GM23338 (cell line): Measurements from ENCODE around the gene TAGLN2. TPM values are rescaled to one million over a fixed set of nuclear protein-coding genes. Genes with fewer than 3 reads are reported as not detected.

ENCODE experiments used
- ATAC-seq: fragments of 200-7000 bp; cut with Tn5 transposase; 3 replicates; pipeline ENCODE4 v1.9.1; 2020
- DNase-seq: peaks from one replicate; pipeline ENCODE4 v3.0.0-alpha.2; 2015; ENCODE audit warnings: low spot score
- H2AFZ ChIP-seq: fragments of 200-600 bp; sonication (generic); 2 replicates; pipeline ENCODE4 v1.8.0; 2016; ENCODE audit warnings: antibody characterized with exemption, mild to moderate bottlenecking, moderate library complexity
- H3F3A ChIP-seq: fragments of 200-600 bp; sonication (generic); replicated peaks from 2 replicates; pipeline ENCODE4 v1.8.0; 2017; ENCODE audit warnings: antibody characterized with exemption, mixed run types, low read depth
- H3K27ac ChIP-seq: fragments of 200-600 bp; sonication (generic); 2 replicates; pipeline ENCODE4 v1.6.1; 2016; ENCODE audit warnings: low read depth
- H3K27me3 ChIP-seq: fragments of 200-600 bp; sonication (generic); 2 replicates; pipeline ENCODE4 v1.8.0; 2016; ENCODE audit warnings: mild to moderate bottlenecking, mixed run types, moderate library complexity; ENCODE audit not compliant: insufficient read depth
- H3K36me3 ChIP-seq: fragments of 200-600 bp; sonication (generic); 2 replicates; pipeline ENCODE4 v1.8.0; 2016; ENCODE audit warnings: mild to moderate bottlenecking; ENCODE audit not compliant: insufficient read depth
- H3K4me1 ChIP-seq: fragments of 200-600 bp; sonication (generic); 2 replicates; pipeline ENCODE4 v1.8.0; 2016; ENCODE audit warnings: mild to moderate bottlenecking, moderate library complexity; ENCODE audit not compliant: insufficient read depth
- H3K4me2 ChIP-seq: fragments of 200-600 bp; sonication (generic); 2 replicates; pipeline ENCODE4 v1.7.1; 2017; ENCODE audit warnings: mixed run types
- H3K4me3 ChIP-seq: fragments of 200-600 bp; sonication (generic); 2 replicates; pipeline ENCODE4 v1.6.1; 2016; ENCODE audit warnings: mixed run types
- H3K79me2 ChIP-seq: fragments of 200-600 bp; sonication (generic); replicated peaks from 2 replicates; pipeline ENCODE4 v1.8.0; 2017; ENCODE audit warnings: mild to moderate bottlenecking; ENCODE audit not compliant: insufficient read depth
- H3K9me2 ChIP-seq: fragments of 200-600 bp; sonication (generic); 2 replicates; pipeline ENCODE4 v1.8.0; 2017; ENCODE audit not compliant: insufficient read depth
- H4K20me1 ChIP-seq: fragments of 200-600 bp; sonication (generic); replicated peaks from 2 replicates; pipeline ENCODE4 v1.8.0; 2017; ENCODE audit warnings: mild to moderate bottlenecking; ENCODE audit not compliant: insufficient read depth
- H3K27ac Mint-ChIP-seq: 2 replicates; pipeline ENCODE4 v1.8.0; 2020; ENCODE audit warnings: inconsistent platforms, mild to moderate bottlenecking, moderate library complexity, mixed read lengths
- H3K27me3 Mint-ChIP-seq: 3 replicates; pipeline ENCODE4 v1.8.0; 2022; ENCODE audit warnings: low read depth, mild to moderate bottlenecking, moderate library complexity, mixed read lengths, inconsistent platforms; ENCODE audit not compliant: insufficient read depth, poor library complexity
- H3K36me3 Mint-ChIP-seq: 3 replicates; pipeline ENCODE4 v1.8.0; 2021; ENCODE audit warnings: low read depth, mild to moderate bottlenecking, inconsistent platforms, moderate library complexity, mixed read lengths
- H3K4me1 Mint-ChIP-seq: 3 replicates; pipeline ENCODE4 v1.8.0; 2020; ENCODE audit warnings: mild to moderate bottlenecking, inconsistent platforms, mixed read lengths
- H3K4me3 Mint-ChIP-seq: 3 replicates; pipeline ENCODE4 v1.8.0; 2021; ENCODE audit warnings: moderate library complexity, mild to moderate bottlenecking, inconsistent platforms, mixed read lengths
- H3K9me3 Mint-ChIP-seq: 3 replicates; pipeline ENCODE4 v1.8.0; 2020; ENCODE audit warnings: moderate library complexity, mild to moderate bottlenecking, inconsistent platforms, mixed read lengths
- CREB1 ChIP-seq: fragments of 250-450 bp; sonication (Bioruptor Pico); IDR thresholded peaks from 2 replicates; pipeline ENCODE4 v1.5.0; 2020; ENCODE audit warnings: low read depth, mild to moderate bottlenecking, moderate library complexity
- EZH2 ChIP-seq: fragments of 200-600 bp; sonication (generic); IDR thresholded peaks from one replicate; pipeline ENCODE4 v1.8.0; 2017; ENCODE audit warnings: antibody characterized with exemption, mild to moderate bottlenecking, low read depth; ENCODE audit not compliant: unreplicated experiment
- EZH2phosphoT487 ChIP-seq: fragments of 200-600 bp; sonication (generic); IDR thresholded peaks from one replicate; pipeline ENCODE4 v1.8.1; 2018; ENCODE audit warnings: antibody characterized with exemption; ENCODE audit not compliant: unreplicated experiment
- JUNB ChIP-seq: IDR thresholded peaks from one replicate; pipeline ENCODE4 v1.6.1; 2016; ENCODE audit warnings: antibody characterized with exemption; ENCODE audit not compliant: unreplicated experiment
- NANOG ChIP-seq: IDR thresholded peaks from 2 replicates; pipeline ENCODE4 v1.6.1; 2016; ENCODE audit warnings: antibody characterized with exemption, borderline replicate concordance
- POLR2AphosphoS5 ChIP-seq: IDR thresholded peaks from 2 replicates; pipeline ENCODE4 v1.6.1; 2016; ENCODE audit warnings: antibody characterized with exemption, low read depth
- STAT1 ChIP-seq: IDR thresholded peaks from one replicate; pipeline ENCODE4 v1.6.1; 2016; ENCODE audit warnings: antibody characterized with exemption; ENCODE audit not compliant: unreplicated experiment
- ZNF114 ChIP-seq: fragments of 250-450 bp; sonication (Bioruptor Pico); IDR thresholded peaks from 2 replicates; pipeline ENCODE4 v1.5.0; 2020; ENCODE audit warnings: mild to moderate bottlenecking, moderate library complexity
- ZNF331 ChIP-seq: fragments of 250-450 bp; sonication (Bioruptor Pico); IDR thresholded peaks from 2 replicates; pipeline ENCODE4 v1.5.0; 2020; ENCODE audit warnings: low read depth, mild to moderate bottlenecking, moderate library complexity
- polyA plus RNA-seq: library from polyadenylated mRNA; unstranded; fragments of >200 nt; fragmentation: Nextera tagmentation; extraction: Ambion mirVana; gene quantifications from 2 replicates; pipeline ENCODE4 v1.2.1, GENCODE V29; 2016
- total RNA-seq: library from RNA; depleted of rRNA; stranded (reverse); fragments of >200 nt; shearing (Covaris generic); gene quantifications from 2 replicates; pipeline ENCODE4 v1.2.3, GENCODE V29; 2014
- TF ChIP-seq, protein P1 (sequence below): IDR thresholded peaks from one replicate; pipeline ENCODE4 v1.6.1; 2018; ENCODE audit warnings: antibody characterized with exemption; ENCODE audit not compliant: unreplicated experiment
- TF ChIP-seq, protein P2 (sequence below): IDR thresholded peaks from 2 replicates; pipeline ENCODE4 v1.6.1; 2016; ENCODE audit warnings: antibody characterized with exemption
- TF ChIP-seq, protein P3 (sequence below), 2 experiments: fragments of 200-600 bp in 1 of 2; sonication (generic) in 1 of 2; conservative IDR thresholded peaks; 2 replicates each; pipeline versions ENCODE4 v1.5.1 to v1.6.1; 2016 to 2017; ENCODE audit warnings: antibody characterized with exemption in 2 of 2, low read depth in 2 of 2, mild to moderate bottlenecking in 2 of 2, moderate library complexity in 1 of 2
- TF ChIP-seq, protein P4 (sequence below): fragments of 250-450 bp; sonication (Bioruptor Pico); IDR thresholded peaks from 2 replicates; pipeline ENCODE4 v1.5.0; 2020; ENCODE audit warnings: mild to moderate bottlenecking, moderate library complexity

TAGLN2 gene
- total and polyA plus RNA-seq, 2 experiments from 2014 or later: 58.2 to 60.1 TPM

DNA sequence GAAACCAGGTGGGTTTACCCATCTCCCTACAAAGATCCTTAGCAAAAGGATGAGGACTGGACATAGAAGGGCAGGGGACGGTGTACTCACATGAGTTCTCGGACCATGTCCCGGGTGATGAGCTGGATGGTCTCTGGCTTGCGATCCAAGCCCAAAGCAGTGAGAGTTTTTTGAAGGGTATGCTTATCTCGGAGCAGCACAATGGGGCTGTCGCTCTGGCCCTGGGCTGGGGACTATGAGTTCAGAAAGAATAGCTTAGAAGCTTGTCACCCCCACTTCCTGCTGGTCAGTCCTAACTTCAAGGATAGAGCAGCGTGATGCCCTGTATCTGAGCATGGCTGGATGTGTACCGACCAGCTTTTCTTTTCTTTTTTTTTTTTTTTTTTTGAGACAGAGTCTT lies 34.9 kb downstream of the TAGLN2 start:
- H3K27ac Mint-ChIP-seq: no peak overlapping the region
- no peaks in the 10 kb centered on the region for H3K36me3 Mint-ChIP-seq
- Histone ChIP-seq H3K4me2 (no peak overlapping the region), H4K20me1 (no peaks in the 10 kb centered on the region), H3K27ac (no peak overlapping the region), H3K9me2 (no peaks in the 10 kb centered on the region), H3K4me1 (no peaks in the 10 kb centered on the region), H3K36me3 (no peaks in the 10 kb centered on the region; the same call in 1 of the 2 replicates), H3F3A (no peaks in the 10 kb centered on the region), H3K79me2 (no peaks in the 10 kb centered on the region), H3K4me3 (no peak overlapping the region), H2AFZ (peak overlapping the region; percentile 80; the same call in 1 of the 2 replicates), H3K27me3 (no peaks in the 10 kb centered on the region)
- DNase-seq (no peak), ATAC-seq (no peak)
- peaks cover 9% of the 10 kb centered on the region for H3K4me1 Mint-ChIP-seq
- no peak overlapping the region for H3K4me3 Mint-ChIP-seq
- TF ChIP-seq CREB1 (CRISPR knock-in tag) (no peak), EZH2 (no peak), EZH2phosphoT487 (no peak), JUNB (no peak), ZNF114 (no peak), ZNF331 (CRISPR knock-in tag) (no peak), STAT1 (no peak), POLR2AphosphoS5 (no peak), NANOG (no peak)
- TF ChIP-seq, protein P1, sequence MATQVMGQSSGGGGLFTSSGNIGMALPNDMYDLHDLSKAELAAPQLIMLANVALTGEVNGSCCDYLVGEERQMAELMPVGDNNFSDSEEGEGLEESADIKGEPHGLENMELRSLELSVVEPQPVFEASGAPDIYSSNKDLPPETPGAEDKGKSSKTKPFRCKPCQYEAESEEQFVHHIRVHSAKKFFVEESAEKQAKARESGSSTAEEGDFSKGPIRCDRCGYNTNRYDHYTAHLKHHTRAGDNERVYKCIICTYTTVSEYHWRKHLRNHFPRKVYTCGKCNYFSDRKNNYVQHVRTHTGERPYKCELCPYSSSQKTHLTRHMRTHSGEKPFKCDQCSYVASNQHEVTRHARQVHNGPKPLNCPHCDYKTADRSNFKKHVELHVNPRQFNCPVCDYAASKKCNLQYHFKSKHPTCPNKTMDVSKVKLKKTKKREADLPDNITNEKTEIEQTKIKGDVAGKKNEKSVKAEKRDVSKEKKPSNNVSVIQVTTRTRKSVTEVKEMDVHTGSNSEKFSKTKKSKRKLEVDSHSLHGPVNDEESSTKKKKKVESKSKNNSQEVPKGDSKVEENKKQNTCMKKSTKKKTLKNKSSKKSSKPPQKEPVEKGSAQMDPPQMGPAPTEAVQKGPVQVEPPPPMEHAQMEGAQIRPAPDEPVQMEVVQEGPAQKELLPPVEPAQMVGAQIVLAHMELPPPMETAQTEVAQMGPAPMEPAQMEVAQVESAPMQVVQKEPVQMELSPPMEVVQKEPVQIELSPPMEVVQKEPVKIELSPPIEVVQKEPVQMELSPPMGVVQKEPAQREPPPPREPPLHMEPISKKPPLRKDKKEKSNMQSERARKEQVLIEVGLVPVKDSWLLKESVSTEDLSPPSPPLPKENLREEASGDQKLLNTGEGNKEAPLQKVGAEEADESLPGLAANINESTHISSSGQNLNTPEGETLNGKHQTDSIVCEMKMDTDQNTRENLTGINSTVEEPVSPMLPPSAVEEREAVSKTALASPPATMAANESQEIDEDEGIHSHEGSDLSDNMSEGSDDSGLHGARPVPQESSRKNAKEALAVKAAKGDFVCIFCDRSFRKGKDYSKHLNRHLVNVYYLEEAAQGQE: no peak
- TF ChIP-seq, protein P2, sequence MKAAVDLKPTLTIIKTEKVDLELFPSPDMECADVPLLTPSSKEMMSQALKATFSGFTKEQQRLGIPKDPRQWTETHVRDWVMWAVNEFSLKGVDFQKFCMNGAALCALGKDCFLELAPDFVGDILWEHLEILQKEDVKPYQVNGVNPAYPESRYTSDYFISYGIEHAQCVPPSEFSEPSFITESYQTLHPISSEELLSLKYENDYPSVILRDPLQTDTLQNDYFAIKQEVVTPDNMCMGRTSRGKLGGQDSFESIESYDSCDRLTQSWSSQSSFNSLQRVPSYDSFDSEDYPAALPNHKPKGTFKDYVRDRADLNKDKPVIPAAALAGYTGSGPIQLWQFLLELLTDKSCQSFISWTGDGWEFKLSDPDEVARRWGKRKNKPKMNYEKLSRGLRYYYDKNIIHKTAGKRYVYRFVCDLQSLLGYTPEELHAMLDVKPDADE: no peak
- TF ChIP-seq, protein P3, sequence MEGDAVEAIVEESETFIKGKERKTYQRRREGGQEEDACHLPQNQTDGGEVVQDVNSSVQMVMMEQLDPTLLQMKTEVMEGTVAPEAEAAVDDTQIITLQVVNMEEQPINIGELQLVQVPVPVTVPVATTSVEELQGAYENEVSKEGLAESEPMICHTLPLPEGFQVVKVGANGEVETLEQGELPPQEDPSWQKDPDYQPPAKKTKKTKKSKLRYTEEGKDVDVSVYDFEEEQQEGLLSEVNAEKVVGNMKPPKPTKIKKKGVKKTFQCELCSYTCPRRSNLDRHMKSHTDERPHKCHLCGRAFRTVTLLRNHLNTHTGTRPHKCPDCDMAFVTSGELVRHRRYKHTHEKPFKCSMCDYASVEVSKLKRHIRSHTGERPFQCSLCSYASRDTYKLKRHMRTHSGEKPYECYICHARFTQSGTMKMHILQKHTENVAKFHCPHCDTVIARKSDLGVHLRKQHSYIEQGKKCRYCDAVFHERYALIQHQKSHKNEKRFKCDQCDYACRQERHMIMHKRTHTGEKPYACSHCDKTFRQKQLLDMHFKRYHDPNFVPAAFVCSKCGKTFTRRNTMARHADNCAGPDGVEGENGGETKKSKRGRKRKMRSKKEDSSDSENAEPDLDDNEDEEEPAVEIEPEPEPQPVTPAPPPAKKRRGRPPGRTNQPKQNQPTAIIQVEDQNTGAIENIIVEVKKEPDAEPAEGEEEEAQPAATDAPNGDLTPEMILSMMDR (conservative IDR thresholded peaks at IDR 0.05; ENCODE audit: low read depth in 2 of 2): no peak
- TF ChIP-seq, protein P4, sequence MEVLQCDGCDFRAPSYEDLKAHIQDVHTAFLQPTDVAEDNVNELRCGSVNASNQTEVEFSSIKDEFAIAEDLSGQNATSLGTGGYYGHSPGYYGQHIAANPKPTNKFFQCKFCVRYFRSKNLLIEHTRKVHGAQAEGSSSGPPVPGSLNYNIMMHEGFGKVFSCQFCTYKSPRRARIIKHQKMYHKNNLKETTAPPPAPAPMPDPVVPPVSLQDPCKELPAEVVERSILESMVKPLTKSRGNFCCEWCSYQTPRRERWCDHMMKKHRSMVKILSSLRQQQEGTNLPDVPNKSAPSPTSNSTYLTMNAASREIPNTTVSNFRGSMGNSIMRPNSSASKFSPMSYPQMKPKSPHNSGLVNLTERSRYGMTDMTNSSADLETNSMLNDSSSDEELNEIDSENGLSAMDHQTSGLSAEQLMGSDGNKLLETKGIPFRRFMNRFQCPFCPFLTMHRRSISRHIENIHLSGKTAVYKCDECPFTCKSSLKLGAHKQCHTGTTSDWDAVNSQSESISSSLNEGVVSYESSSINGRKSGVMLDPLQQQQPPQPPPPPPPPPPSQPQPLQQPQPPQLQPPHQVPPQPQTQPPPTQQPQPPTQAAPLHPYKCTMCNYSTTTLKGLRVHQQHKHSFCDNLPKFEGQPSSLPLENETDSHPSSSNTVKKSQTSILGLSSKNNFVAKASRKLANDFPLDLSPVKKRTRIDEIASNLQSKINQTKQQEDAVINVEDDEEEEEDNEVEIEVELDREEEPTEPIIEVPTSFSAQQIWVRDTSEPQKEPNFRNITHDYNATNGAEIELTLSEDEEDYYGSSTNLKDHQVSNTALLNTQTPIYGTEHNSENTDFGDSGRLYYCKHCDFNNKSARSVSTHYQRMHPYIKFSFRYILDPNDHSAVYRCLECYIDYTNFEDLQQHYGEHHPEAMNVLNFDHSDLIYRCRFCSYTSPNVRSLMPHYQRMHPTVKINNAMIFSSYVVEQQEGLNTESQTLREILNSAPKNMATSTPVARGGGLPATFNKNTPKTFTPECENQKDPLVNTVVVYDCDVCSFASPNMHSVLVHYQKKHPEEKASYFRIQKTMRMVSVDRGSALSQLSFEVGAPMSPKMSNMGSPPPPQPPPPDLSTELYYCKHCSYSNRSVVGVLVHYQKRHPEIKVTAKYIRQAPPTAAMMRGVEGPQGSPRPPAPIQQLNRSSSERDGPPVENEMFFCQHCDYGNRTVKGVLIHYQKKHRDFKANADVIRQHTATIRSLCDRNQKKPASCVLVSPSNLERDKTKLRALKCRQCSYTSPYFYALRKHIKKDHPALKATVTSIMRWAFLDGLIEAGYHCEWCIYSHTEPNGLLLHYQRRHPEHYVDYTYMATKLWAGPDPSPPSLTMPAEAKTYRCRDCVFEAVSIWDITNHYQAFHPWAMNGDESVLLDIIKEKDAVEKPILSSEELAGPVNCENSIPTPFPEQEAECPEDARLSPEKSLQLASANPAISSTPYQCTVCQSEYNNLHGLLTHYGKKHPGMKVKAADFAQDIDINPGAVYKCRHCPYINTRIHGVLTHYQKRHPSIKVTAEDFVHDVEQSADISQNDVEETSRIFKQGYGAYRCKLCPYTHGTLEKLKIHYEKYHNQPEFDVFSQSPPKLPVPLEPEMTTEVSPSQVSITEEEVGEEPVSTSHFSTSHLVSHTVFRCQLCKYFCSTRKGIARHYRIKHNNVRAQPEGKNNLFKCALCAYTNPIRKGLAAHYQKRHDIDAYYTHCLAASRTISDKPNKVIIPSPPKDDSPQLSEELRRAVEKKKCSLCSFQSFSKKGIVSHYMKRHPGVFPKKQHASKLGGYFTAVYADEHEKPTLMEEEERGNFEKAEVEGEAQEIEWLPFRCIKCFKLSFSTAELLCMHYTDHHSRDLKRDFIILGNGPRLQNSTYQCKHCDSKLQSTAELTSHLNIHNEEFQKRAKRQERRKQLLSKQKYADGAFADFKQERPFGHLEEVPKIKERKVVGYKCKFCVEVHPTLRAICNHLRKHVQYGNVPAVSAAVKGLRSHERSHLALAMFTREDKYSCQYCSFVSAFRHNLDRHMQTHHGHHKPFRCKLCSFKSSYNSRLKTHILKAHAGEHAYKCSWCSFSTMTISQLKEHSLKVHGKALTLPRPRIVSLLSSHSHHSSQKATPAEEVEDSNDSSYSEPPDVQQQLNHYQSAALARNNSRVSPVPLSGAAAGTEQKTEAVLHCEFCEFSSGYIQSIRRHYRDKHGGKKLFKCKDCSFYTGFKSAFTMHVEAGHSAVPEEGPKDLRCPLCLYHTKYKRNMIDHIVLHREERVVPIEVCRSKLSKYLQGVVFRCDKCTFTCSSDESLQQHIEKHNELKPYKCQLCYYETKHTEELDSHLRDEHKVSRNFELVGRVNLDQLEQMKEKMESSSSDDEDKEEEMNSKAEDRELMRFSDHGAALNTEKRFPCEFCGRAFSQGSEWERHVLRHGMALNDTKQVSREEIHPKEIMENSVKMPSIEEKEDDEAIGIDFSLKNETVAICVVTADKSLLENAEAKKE (CRISPR knock-in tag): no peak
- H3K9me3 Mint-ChIP-seq: no peaks in the 10 kb centered on the region; the same call in 2 of the 3 replicates
- H3K27me3 Mint-ChIP-seq: peaks cover 2% of the 10 kb centered on the region
